ENCODE data around the gene PPTC7.

PPTC7 gene

DNA sequence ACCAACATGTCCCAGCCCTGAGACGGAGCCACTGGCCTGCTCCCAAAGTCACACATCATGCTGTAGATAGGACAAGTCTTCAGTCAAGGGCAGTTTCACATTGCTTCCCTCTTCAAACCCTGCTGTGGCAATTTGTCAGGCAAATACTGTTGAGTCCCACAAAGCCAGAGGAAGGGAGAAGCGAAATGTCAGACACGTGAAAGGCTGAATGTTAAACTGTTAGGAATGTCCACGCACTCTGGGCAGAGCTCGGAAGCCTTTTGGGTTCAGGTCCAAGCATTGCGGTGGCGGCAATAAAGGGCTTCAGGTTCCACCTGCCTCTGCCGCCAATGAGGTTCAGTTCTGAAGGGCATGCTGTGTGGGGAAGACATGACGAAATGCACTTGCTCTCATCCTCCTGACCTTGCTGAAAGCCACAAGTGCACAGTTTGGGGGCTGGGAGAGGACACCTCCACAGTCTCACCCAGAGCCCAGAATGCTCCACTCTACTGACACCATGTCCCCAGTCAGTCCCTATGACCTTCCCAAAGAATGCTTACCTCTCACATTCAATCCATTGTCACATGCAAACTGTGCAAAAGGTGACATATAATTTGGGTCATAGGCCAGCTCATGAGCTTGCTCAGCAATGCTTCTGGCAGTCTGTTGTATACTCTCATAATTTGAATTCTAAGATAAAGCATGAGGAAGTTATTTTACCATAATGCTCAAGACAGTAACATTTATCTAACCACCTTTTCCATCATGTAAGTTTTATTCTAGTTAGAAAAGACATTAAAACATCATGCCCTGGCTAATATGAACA is 45.3 kb downstream of the PPTC7 start:
- no peak for DNase-seq (ENCODE audit: low read depth)
- no peak for TF ChIP-seq CTCF (conservative IDR thresholded peaks at IDR 0.05; ENCODE audit: low read depth, low read length)
- H3K4me3 ChIP-seq (ENCODE audit: low read depth, low read length): no peak overlapping the region

DNA sequence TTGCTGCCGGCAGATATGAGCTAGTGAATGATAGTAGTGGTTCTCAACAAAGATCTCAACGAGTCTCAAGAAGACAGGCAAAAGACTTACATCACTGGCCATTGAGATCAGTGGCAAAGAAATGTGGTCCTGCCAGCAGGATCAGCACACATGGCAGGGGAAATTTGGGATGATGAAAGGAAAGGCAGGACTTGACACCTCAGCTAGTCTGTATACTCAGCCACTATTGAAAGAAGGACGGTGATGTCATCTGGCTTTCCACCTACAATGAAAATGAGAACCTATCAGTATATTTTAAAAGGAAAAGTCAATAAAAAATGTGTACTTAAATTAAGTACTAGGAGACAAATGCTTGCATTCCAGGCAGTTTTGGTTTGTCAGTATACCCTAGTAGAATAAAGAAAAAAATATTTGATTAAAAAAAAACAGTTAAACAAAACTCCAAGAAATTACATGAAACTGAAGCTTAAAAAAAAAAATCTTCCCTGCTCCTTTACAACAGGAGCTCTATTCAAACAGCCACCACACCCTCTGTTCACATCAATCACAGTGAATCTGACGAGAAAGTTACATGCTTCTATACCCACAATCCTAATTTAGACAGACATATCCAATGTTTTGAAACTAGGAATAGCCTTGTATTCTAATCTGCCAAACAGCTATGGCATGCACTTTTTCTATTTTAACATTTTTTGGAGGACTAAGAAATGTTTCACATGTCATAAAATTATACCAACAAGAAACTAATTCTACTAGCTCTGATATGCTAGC is 46.1 kb downstream of the PPTC7 start:
- no peak overlapping the region for H3K4me3 ChIP-seq (ENCODE audit: low read depth, low read length)
- no peak for TF ChIP-seq CTCF (conservative IDR thresholded peaks at IDR 0.05; ENCODE audit: low read depth, low read length)
- no peak for DNase-seq (ENCODE audit: low read depth)

GRCh38 chr12:110534811-110535210 is 48.3 kb downstream of the PPTC7 start:
- no peak for DNase-seq (ENCODE audit: low read depth)
- H3K4me3 ChIP-seq (ENCODE audit: low read depth, low read length): no peak overlapping the region
- TF ChIP-seq CTCF (conservative IDR thresholded peaks at IDR 0.05; ENCODE audit: low read depth, low read length): no peak

- peak; percentile 71 for DNase-seq (ENCODE audit: low read depth)
- no peak for TF ChIP-seq CTCF (conservative IDR thresholded peaks at IDR 0.05; ENCODE audit: low read depth, low read length)
- no peak overlapping the region for H3K4me3 ChIP-seq (ENCODE audit: low read depth, low read length)
These were observed 49.5 kb downstream of the PPTC7 start for GRCh38 chr12:110533607-110534006.

- H3K4me3 ChIP-seq (ENCODE audit: low read depth, low read length): no peak overlapping the region
- no peak for DNase-seq (ENCODE audit: low read depth)
- TF ChIP-seq CTCF (conservative IDR thresholded peaks at IDR 0.05; ENCODE audit: low read depth, low read length): no peak
These were observed 50.5 kb downstream of the PPTC7 start for GRCh38 chr12:110532644-110533043.

- no peak for TF ChIP-seq CTCF (conservative IDR thresholded peaks at IDR 0.05; ENCODE audit: low read depth, low read length)
- peak; percentile 45 for DNase-seq (ENCODE audit: low read depth)
- H3K4me3 ChIP-seq (ENCODE audit: low read depth, low read length): no peak overlapping the region
These were observed 51.3 kb downstream of the PPTC7 start for GRCh38 chr12:110531741-110532333.

All from choroid plexus epithelial cell (primary cell).